Measurements from ENCODE around the gene GOSR2.

DNA sequence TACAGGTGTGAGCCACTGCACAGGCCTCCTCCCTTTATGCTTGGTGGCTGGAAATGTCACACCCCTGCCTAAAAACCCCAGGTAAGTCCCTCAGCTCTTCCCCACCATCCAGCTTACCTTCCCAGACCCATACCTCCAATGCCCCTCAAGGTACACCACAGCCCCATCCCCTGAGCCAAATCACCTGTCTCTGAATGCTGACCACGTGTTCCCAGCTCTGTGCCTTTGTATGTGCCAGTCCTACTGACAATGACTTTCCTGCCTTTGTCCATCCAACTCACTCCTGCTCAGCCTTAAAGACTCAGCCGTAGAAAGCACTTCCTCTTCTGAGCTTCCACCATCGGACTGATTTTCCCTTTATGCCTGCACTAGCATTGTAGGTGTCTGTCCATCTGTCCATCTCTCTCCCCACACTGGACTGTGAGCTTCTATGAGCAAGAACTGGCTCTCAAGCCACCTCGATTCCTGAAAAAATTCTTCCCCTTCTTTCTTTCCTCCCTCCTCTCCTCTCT, 30.7 kb upstream of the GOSR2 start:
- TF ChIP-seq SP1 (IDR thresholded peaks at IDR 0.05; ENCODE audit: low read depth): no peak
- no peak for TF ChIP-seq SRF (IDR thresholded peaks at IDR 0.05; ENCODE audit: low read depth)
- TF ChIP-seq, protein P1, sequence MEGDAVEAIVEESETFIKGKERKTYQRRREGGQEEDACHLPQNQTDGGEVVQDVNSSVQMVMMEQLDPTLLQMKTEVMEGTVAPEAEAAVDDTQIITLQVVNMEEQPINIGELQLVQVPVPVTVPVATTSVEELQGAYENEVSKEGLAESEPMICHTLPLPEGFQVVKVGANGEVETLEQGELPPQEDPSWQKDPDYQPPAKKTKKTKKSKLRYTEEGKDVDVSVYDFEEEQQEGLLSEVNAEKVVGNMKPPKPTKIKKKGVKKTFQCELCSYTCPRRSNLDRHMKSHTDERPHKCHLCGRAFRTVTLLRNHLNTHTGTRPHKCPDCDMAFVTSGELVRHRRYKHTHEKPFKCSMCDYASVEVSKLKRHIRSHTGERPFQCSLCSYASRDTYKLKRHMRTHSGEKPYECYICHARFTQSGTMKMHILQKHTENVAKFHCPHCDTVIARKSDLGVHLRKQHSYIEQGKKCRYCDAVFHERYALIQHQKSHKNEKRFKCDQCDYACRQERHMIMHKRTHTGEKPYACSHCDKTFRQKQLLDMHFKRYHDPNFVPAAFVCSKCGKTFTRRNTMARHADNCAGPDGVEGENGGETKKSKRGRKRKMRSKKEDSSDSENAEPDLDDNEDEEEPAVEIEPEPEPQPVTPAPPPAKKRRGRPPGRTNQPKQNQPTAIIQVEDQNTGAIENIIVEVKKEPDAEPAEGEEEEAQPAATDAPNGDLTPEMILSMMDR (IDR thresholded peaks at IDR 0.05 in 2 of 3, conservative IDR thresholded peaks at IDR 0.05 in 1 of 3; ENCODE audit: borderline replicate concordance in 1 of 3, insufficient read depth in 1 of 3, low read depth in 2 of 3, low read length in 2 of 3): no peak

Measured in HCT116 (cell line).